Stimulated activated CD8-positive, alpha-beta memory T cell treated with anti-CD3 and anti-CD28 coated beads, Interleukin-4, amount 100 ng/mL, for 24 hours (primary cell): ENCODE data around the gene PRLR.
A peak's percentile ranks its signal among the peaks of the same experiment; 100 is the strongest.
"Not testable (repeated sequence)": the region's sequence is repeated elsewhere in the genome, so short reads cannot be mapped to it uniquely, and the experiment has no call there.

ENCODE experiments used
- DNase-seq: peaks from one replicate; pipeline ENCODE4 v3.0.0-alpha.2; 2020; ENCODE audit warnings: low read depth

PRLR gene

GRCh38 chr5:35124932-35125331, 105.4 kb downstream of the PRLR start:
- DNase-seq = no peak

- DNase-seq = no peak
Measured at GRCh38 chr5:35122819-35123218, 107.5 kb downstream of the PRLR start.

DNA sequence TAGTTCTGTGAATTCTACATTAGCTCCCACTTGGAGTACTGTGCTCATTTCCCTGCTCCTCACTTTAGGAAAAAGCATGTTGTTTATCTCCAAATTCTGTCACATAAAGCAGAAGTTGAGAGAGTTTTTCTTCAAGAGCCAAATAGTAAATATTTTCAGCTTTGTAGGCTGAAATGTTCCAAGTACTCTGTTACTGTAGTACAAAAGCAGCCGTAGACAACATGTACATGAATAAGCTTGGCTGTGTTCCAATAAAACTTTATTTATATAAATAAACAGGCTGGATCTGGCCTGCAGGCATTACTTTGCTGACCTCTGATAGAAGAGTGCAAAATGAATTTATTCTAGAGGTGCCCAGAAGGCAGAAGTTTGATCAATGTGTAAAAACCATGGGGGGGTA, 109.6 kb downstream of the PRLR start:
- no peak for DNase-seq

GRCh38 chr5:35117967-35118366, 112.3 kb downstream of the PRLR start:
- no peak for DNase-seq

GRCh38 chr5:35115920-35116319, 114.4 kb downstream of the PRLR start:
- DNase-seq = no peak

GRCh38 chr5:35114698-35115097, 115.6 kb downstream of the PRLR start:
- DNase-seq = no peak

DNA sequence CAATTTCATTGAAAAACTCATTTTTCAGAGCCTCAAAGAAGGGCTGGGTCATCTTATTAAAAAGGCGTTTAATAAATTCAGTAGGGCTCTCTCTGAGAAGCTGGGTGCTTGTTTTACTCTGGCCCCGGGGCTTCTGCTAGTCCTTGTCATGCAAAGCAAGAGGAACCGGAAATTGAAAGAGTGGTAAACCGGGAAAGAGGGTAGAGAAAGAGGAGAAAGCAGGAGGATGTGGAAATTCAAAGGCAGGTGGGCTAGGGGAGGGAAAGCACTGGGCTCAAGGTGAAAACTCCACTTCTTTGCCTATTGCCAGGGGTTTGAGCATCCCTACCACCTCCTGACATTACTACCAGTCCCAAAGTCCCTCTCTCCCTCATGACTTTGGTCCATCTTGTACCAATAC, 118.0 kb downstream of the PRLR start:
- no peak for DNase-seq

GRCh38 chr5:35104550-35104949, 125.7 kb downstream of the PRLR start:
- DNase-seq = not testable (repeated sequence)

- DNase-seq = no peak
Measured at GRCh38 chr5:35103637-35104299, 126.5 kb downstream of the PRLR start.

- DNase-seq = not testable (repeated sequence)
Measured at GRCh38 chr5:35101720-35102119, 128.6 kb downstream of the PRLR start.

GRCh38 chr5:35101016-35101415, 129.3 kb downstream of the PRLR start:
- no peak for DNase-seq

GRCh38 chr5:35098214-35098613, 132.1 kb downstream of the PRLR start:
- no peak for DNase-seq

- no peak for DNase-seq
Measured at GRCh38 chr5:35096932-35097331, 133.4 kb downstream of the PRLR start.

DNA sequence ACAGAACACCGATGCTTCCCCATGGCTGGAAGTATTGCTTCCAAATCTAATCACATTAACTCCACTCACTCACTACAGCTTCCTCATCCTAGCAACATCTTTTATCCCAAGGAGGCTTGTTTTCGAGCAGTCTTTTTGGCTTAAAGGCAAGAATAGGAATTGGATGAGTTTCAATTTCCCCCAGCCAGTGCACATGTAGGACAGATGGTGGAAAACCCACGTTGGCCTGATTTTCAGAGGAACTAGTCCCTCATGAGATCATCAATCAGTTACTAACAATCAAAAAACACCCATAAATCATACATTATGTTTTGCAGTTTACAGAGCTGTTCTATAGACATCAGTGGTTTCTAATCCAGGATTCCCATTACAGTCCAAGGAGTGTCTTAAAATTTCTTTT, 134.1 kb downstream of the PRLR start:
- DNase-seq = no peak

DNA sequence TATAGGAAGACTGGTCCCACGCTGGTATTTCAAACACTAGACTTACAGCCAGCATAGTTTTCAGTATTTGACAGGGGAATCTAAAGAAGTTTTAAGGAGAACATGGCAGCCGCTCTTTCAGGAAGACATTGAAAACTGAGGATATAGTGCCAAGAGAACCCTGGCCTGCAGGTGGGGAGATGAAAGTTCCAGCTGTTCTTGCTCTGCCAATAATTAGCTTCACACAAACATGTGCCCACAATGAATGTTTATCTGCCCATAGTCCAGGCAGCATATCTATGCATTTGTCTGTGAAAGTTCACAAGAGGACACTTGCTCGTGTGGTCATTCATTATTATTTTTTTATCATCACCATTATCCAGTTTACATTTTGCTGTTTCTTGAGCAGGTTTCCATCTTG, 134.9 kb downstream of the PRLR start:
- no peak for DNase-seq

- no peak for DNase-seq
Measured at GRCh38 chr5:35094948-35095347, 135.3 kb downstream of the PRLR start.

DNA sequence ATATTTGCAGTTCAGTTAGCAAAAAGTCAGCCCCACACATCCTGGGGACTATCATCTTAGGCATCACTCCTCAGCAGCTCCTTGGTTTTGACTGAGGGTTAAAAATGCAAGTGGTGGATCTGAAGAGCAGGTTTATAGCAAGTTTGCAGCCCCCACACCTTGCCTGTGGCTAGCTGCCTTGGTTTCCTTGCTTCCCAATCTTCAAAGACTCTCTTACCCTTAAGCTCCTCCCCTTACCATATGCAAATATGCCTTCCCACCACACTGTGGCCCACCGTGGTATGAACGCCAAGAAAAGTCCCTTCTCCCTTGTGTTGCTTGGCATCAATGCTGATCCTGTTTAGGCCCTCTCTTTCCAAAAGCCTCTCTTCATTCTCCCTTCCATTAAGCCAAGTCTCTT, 137.6 kb downstream of the PRLR start:
- DNase-seq = no peak

- DNase-seq = no peak
Measured at GRCh38 chr5:35091704-35092103, 138.6 kb downstream of the PRLR start.

GRCh38 chr5:35089334-35090314, 140.7 kb downstream of the PRLR start:
- DNase-seq = peak; percentile 24

DNA sequence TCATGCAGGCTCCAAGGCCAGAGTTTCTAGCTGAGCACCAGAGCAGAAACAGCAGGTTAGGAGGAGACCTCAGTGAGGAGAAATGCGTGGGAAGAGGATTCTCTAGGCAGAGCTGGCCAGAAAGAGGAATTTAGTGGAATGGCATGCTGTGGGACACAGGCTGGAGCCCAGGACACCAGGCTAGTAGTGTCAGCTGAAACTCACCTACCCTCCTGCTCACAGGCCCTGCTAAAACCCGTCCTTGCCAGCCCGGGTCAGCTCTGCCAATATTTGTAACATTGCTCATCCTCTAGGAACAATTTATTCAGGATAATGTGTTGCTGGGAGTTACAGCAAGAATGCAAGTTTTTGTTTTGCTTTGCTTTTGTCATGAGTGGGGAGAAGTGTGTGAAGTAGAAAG, 142.3 kb downstream of the PRLR start:
- DNase-seq = no peak

DNA sequence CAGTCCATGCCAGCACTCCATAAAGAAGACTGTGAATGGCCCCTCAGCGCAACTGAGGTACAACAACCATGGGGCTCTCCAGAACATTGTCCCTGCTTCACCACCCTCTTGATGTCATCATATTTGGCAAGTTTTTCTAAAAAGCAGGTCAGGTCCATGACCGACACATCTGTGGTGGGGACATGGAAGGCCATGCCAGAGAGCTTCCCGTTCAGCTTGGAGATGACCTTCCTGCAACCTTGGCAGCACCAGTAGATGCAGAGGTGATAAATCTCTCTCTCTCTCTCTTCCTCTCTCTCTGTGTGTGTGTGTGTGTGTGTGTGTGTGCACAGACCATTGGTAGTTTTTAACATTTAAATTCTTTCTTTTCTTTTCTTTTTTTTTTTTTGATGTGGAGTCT, 147.1 kb downstream of the PRLR start:
- no peak for DNase-seq

GRCh38 chr5:35082530-35082929, 147.8 kb downstream of the PRLR start:
- DNase-seq = no peak

DNA sequence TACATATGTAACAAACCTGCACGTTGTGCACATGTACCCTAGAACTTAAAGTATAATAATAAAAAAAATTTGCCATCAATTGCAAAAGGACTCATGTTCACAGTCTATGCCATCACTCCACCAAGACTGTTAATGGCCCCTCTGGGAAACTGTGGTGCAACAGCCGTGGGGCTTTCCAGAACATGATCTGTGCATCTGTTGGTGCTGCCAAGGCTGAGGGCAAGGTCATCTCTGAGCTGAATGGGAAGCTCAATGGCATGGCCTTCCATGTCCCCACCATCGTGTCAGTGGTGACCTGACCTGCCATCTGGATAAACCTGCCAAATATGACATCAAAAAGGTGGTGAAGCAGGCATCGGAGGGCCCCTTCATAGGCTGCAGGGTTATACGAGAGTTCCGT, 149.2 kb downstream of the PRLR start:
- no peak for DNase-seq
